GM10847 (cell line): Measurements from ENCODE around the gene RNU6-1.

Experiments used
- POLR2A ChIP-seq: IDR thresholded peaks from 2 replicates; pipeline ENCODE4 v1.6.1; 2011; ENCODE audit not compliant: insufficient read length; ENCODE audit errors: extremely low read depth

RNU6-1 gene

DNA sequence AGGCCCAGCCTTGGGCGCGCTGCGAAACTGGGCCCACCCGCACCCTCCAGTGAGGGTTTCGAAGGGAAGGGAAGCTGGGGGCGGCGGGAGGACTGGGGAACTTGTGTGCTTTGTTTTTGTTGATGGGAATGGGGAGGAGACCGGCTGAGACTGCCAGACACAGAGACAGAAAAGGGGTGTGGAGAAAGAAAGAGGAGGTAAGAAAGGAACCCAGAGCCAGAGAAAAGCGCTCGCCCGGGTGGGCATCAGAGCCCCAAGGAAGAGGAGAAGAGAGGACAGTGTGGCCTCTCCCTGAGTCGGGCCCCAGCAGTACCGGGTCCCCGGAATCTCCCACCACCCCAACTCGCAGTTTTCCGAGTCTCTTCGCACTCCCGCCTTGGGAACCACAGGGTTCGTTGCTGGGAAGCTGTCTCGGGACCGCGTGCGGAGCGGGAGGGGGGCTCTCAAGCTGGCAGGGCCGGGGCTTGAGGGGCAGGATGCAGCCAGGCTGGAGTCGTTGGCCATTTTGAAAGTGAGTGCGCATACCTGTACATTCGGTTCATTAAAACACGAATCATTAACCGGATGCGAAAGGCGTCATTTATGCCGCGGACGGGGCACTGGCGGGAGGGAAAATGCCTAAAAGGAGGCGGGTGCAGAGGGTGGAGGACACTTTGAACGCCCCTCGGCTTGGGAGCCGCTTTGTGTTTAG is 11.4 kb downstream of the RNU6-1 start:
- no peak for TF ChIP-seq POLR2A

DNA sequence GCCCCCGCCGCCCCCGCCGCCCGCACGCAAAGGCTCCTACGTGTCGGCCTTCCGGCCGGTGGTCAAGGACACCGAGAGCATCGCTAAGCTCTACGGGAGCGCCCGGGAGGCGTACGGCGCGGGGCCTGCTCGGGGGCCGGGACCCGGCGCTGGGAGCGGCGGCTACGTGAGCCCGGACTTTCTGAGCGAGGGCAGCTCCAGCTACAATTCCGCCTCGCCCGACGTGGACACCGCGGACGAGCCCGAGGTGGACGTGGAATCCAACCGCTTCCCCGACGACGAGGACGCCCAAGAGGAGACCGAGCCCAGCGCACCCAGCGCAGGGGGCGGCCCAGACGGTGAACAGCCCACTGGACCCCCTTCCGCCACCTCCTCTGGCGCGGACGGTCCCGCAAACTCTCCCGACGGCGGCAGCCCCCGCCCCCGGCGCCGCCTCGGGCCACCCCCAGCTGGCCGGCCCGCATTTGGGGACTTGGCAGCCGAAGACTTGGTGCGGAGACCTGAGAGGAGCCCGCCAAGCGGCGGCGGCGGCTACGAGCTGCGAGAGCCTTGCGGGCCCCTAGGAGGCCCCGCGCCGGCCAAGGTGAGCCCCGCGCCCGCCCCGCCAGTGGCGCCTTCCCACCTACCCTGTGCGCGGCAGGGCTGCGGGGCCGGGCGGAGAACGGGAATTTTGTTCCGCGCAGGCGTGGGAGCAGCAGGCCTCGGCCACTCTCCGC is 12.1 kb downstream of the RNU6-1 start:
- no peak for TF ChIP-seq POLR2A

DNA sequence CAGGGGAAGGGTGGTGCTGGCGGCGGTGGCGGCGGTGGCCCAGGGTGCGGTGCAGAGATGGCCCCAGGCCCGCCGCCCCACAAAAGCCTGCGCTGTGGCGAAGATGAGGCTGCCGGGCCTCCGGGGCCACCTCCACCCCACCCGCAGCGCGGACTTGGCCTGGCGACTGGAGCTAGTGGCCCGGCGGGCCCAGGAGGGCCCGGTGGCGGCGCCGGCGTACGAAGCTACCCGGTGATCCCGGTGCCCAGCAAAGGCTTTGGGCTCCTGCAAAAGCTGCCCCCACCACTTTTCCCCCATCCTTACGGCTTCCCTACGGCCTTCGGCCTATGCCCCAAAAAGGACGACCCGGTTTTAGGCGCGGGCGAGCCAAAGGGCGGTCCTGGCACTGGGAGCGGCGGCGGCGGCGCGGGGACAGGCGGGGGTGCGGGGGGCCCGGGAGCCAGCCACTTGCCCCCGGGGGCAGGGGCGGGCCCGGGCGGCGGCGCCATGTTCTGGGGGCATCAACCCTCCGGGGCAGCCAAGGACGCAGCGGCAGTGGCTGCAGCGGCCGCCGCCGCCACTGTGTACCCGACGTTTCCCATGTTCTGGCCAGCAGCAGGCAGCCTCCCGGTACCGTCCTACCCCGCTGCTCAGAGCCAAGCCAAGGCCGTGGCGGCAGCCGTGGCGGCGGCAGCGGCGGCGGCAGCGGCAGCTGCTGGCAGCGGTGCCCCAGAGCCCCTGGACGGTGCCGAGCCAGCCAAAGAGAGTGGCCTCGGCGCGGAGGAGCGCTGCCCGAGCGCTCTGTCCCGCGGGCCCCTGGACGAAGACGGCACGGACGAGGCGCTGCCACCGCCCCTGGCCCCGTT is 12.9 kb downstream of the RNU6-1 start:
- TF ChIP-seq POLR2A: no peak

GRCh38 chr15:67825881-67826716 is 13.7 kb downstream of the RNU6-1 start:
- TF ChIP-seq POLR2A: no peak

- TF ChIP-seq POLR2A: no peak
Measured at GRCh38 chr15:67824976-67825880, 14.6 kb downstream of the RNU6-1 start, which contains the start of gene SKOR1. Gene SKOR1, plus strand, starts transcription at chr15:67825509. Its CDS starts 94 bp downstream, at chr15:67825603.

GRCh38 chr15:67824197-67824968 is 15.5 kb downstream of the RNU6-1 start:
- no peak for TF ChIP-seq POLR2A

GRCh38 chr15:67823314-67824196 is 16.3 kb downstream of the RNU6-1 start:
- no peak for TF ChIP-seq POLR2A

- no peak for TF ChIP-seq POLR2A
Measured at GRCh38 chr15:67822537-67823313, 17.1 kb downstream of the RNU6-1 start.

- no peak for TF ChIP-seq POLR2A
Measured at GRCh38 chr15:67821784-67822440, 17.9 kb downstream of the RNU6-1 start.

- no peak for TF ChIP-seq POLR2A
Measured at GRCh38 chr15:67820992-67821783, 18.7 kb downstream of the RNU6-1 start.
